Epithelial cell of proximal tubule (primary cell): ENCODE data around the gene ARHGEF1. TPM values are rescaled to one million over a fixed set of nuclear protein-coding genes. Genes with fewer than 3 reads are reported as not detected.
A peak's percentile ranks its signal among the peaks of the same experiment; 100 is the strongest.

Experiments used
- DNase-seq: peaks from one replicate; pipeline ENCODE4 v3.0.0-alpha.2; 2011; ENCODE audit warnings: low read depth
- H3K4me3 ChIP-seq: 2 replicates; pipeline ENCODE4 v1.5.1; 2011; ENCODE audit warnings: low read depth, mild to moderate bottlenecking, low read length
- total RNA-seq: library from RNA; depleted of rRNA; stranded (reverse); fragments of >200 nt; gene quantifications from 2 replicates; pipeline ENCODE4 v1.2.3, GENCODE V29; 2015
- TF ChIP-seq, protein P1 (sequence below): conservative IDR thresholded peaks from 2 replicates; pipeline ENCODE4 v1.5.1; 2012; ENCODE audit warnings: low read depth, mild to moderate bottlenecking, low read length

ARHGEF1 gene
- total RNA-seq, 1 donor from 2014 or later = 65.9 TPM

DNA sequence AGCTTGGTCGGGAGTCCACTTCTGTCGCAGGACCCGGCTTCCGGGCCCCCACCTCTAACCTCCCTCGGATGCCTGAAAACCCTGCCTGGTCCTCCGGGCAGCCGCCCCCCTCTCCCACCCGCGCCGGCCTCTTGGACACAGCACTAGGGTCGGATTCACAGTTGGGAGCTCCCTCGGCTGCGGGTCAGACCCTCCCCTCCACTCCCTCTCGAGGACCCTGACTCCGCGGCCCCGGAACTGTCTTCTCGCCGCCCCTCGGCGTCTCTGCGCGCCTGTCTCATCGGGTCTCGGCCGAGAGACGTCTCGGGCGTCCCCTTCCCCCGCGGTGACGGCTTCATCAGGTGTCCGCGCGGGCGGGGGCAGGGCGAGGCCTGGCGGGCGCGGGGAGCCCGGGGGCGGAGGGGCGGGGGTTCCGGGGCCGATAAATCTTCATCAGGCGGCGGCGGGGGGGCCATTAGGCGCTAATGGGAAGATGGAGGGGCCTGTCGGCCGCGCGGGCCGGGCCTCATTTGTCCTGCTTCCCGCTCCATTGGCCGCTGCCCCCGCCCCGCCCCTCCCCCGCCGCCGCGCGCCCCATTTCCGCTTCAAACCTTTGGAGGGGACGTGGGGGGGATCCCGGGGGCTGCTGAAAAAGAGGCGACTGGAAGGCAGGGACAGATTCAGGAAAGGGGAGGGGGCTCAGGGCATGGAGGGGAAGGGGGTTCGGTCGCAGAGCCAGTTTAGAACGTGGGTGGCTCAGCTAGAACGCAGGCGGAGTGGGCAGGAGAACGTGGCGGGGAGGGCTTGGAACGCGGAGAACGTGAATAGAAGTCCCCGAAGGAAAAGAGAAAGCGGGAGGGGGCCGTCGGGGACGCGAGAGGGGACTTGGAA lies 57.1 kb downstream of the ARHGEF1 start:
- TF ChIP-seq, protein P1, sequence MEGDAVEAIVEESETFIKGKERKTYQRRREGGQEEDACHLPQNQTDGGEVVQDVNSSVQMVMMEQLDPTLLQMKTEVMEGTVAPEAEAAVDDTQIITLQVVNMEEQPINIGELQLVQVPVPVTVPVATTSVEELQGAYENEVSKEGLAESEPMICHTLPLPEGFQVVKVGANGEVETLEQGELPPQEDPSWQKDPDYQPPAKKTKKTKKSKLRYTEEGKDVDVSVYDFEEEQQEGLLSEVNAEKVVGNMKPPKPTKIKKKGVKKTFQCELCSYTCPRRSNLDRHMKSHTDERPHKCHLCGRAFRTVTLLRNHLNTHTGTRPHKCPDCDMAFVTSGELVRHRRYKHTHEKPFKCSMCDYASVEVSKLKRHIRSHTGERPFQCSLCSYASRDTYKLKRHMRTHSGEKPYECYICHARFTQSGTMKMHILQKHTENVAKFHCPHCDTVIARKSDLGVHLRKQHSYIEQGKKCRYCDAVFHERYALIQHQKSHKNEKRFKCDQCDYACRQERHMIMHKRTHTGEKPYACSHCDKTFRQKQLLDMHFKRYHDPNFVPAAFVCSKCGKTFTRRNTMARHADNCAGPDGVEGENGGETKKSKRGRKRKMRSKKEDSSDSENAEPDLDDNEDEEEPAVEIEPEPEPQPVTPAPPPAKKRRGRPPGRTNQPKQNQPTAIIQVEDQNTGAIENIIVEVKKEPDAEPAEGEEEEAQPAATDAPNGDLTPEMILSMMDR = no peak
- DNase-seq = no peak
- H3K4me3 ChIP-seq = peak overlapping the region; percentile 52

DNA sequence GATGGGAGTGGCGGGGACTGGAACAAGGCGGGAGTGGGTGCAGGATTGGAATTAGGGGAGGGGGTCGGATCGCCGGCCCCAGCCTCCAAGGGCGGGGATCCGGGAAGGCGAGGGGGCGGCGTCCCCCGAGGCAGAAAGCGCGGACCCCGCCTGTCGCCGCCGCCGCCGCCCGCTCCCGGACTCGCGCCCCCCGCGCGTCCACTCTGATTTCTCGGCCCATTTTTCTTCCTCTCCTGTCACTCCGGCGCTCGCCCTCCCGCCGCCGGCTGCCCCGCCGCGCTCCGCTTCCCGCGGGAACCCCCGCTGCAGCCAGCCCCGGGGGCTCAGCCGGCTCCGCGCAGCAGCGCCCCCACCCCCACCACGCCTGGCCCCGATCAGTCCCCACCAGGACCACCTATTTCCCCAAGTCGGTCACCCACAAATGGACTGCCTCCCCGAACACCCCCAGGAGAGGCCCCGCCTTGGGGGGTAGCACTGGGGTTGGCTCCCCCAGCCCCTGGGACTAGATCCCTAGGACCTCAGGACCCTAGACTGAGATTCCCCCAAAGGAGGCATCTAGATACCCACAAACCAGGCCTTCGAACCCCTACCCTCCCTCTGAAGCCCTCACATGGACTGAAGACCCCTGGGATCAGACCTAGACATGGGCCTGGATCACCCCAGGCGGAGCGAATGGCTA lies 57.9 kb downstream of the ARHGEF1 start:
- TF ChIP-seq, protein P1 = no peak
- H3K4me3 ChIP-seq = peak overlapping the region; percentile 52

DNA sequence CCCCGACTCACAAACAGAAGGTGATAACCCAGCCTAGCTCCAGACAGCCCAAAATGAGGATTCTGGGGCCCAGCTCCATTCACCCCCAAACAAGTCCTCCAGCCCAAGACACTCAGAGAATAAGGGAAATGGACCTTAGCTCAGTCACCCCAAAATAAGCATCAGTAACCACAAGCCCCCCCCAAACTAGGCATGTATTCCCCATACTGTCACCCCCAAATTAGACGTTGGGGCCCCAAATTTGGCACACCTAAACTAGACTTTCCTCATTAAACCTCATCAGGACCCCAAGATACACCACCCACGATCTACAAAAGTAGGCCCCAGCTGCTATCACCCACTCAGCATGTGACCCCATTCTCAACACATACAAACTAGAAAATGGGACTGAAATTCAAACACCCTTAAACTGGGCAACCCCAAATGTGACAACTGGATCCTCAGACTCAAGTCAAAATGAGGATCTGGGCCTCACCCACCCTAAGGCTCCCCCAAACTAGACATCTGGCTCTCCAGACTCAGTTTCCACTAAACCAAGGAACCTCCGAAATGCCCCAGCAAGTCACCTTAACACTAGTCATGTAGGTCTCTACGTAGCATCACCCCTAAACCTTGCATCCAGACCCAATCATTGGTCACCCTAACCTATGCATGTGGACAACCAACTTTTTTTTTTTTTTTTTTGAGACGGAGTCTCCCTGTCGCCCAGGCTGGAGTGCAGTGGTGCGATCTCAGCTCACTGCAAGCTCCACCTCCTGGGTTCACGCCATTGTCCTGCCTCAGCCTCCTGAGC lies 58.6 kb downstream of the ARHGEF1 start:
- no peak overlapping the region for H3K4me3 ChIP-seq
- TF ChIP-seq, protein P1 = no peak
- no peak for DNase-seq

More for the DNA sequence above, 57.9 kb downstream of the ARHGEF1 start:
- DNase-seq = no peak

DNA sequence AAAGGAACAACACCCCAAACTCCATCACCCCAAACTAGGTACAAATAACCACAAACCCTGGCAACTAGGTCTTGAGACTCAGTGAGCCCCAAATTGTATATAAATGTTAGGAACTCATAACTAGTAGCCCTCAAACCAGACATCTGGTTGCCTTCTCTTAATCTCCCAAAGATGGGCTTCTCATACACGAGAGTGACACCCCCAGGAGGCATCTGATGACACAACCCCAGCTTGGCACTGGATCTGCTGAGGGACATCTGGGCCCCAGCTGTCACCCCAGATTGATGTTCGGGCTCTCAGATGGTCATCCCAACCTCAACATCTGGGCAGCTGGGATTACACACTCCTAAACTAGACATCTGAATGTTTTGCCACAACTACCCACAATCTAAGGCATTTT lies 61.4 kb downstream of the ARHGEF1 start:
- DNase-seq = no peak
- TF ChIP-seq, protein P1 = no peak

DNA sequence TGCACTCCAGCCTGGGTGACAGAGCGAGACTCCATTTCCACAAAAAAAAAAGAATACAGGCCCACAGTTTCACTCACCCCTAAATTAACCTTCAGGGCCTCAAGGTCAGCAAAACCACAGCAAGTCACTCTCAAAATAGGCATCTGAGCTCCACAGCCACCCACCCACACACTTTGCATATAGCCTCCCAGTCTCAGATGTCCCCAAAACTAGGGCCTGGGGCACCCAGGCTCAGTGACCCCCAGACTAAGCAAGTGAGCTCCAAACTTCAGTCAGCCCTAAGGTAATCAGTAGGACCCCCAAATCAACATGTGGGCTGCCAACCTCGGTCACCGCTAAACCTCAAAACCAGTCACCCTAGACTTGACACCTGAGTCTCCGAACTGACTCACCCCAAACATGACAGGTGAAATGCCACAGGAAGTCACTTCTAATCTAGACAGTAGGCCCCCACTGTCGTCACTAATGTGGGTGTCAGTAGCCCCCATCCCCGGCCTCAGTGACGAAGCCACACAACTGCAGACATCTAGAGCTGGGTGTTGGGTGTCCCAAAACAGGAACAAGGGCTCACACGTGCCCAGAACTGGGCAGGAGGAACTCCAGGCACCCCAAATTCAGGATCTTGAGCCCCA lies 62.3 kb downstream of the ARHGEF1 start:
- no peak for DNase-seq
- TF ChIP-seq, protein P1 = no peak
- H3K4me3 ChIP-seq = no peak overlapping the region

More for the DNA sequence above, 61.4 kb downstream of the ARHGEF1 start:
- H3K4me3 ChIP-seq = no peak overlapping the region

DNA sequence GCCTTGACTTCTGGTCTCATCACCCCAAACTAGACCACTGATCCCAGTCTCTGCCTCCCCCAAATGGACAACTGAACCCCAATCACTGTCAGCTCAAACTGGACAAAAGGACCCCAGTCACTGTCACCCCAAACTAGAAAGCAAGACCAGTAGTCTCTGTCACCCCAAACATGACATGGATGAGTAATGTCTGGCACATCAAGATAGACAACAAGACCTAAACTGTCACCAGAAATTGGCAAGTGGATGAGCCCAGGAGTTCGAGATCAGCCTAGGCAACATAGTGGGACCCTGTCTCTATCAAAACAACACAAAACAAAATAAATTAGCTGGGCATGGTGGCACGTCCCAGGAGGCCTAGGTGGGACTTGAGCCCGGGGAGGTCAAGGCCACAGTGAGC lies 64.1 kb downstream of the ARHGEF1 start:
- no peak overlapping the region for H3K4me3 ChIP-seq
- DNase-seq = no peak
- TF ChIP-seq, protein P1 = no peak
